Colonic mucosa (tissue), 4 donors: ENCODE data around the gene CREB3L4. TPM values are rescaled to one million over a fixed set of nuclear protein-coding genes. Genes with fewer than 3 reads are reported as not detected.

Experiments used
- DNase-seq: peaks from one replicate; pipeline ENCODE4 v3.0.0-alpha.2; 2020
- H3K27ac ChIP-seq: fragments of 200-600 bp; one replicate; pipeline ENCODE4 v1.8.0; 2021
- H3K27me3 ChIP-seq: fragments of 200-600 bp; one replicate; pipeline ENCODE4 v1.8.0; 2021
- H3K36me3 ChIP-seq: fragments of 200-600 bp; one replicate; pipeline ENCODE4 v1.8.0; 2021
- H3K4me1 ChIP-seq: fragments of 200-600 bp; one replicate; pipeline ENCODE4 v1.8.0; 2021; ENCODE audit warnings: mild to moderate bottlenecking
- H3K4me3 ChIP-seq: fragments of 200-600 bp; one replicate; pipeline ENCODE4 v1.8.0; 2021
- H3K9ac ChIP-seq, 2 donors: one replicate each; pipeline ENCODE4 v1.7.0; 2013; ENCODE audit warnings: control low read depth in 2 of 2, low read depth in 2 of 2, low read length in 2 of 2
- H3K9me3 ChIP-seq: fragments of 200-600 bp; one replicate; pipeline ENCODE4 v1.8.0; 2021
- CTCF ChIP-seq: fragments of 200-600 bp; IDR thresholded peaks from one replicate; pipeline ENCODE4 v1.8.0; 2022; ENCODE audit warnings: antibody characterized with exemption, mild to moderate bottlenecking
- intact Hi-C: fragments of 100-400 bp; cut with DNase I; formaldehyde crosslinking; loops from one replicate; pipeline ENCODE4 v1.14.1; 2022
- total RNA-seq, 2 donors: library from RNA; stranded (reverse); fragmentation: NEBNext Ultra II Directional in 1 of 2; extraction: Animal tissue kit (Norgen Biotek cat#: 25700) in 1 of 2; gene quantifications; one replicate each; pipeline ENCODE4 v1.2.1, GENCODE V29; 2021
- donor health status: healthy.
- donor health status: DM: no; HTN: no; CAD: no.
- donor health status: DM: no; HTN: no; CAD: no.

Gene CREB3L4
- total RNA-seq, 2 donors from 2014 or later, result 19.0 to 37.1 TPM

DNA sequence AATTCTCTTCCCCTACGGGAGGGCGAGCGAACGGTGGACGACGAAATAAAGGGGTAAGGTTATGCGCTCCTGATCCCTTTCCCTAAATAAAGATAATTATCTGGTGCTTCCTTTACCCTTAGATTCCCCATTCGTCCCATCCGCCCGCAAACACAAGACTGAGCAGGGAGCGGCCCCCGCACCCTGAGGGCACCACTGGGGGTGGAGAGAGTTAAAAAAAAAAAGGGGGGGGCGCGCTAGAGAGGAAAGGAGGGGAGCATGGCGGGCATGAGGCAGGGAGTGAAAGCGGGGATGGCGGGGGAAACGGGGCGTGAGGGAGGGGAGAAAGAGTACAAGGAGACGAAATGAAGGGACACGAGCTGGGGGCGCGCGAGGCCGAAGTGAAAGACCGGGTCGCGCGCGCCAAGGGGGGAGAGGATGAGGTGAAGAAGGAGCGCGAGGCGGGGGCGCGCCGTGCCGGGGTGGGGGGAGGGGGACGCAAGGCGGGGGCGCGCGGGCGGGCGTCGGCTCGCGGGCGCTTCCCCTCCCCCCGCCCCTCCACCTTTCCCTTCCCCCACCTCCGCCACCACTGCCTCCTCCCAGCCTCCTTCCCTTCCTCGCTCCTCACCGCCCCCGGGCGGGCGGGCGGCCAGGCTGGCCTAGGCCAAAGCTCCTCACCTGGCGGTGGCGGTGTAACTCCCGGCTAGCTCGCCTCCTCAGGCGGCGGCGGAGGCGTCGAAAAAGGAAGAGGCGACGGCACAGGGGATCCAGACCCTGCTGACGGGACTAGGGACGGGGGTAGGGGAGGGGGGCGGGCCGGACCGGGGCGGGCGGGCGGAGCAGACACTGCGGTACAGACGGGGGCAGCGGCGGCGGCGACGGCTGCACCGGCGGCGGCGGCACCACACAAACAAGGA lies 45.4 kb upstream of the CREB3L4 start:
- TF ChIP-seq CTCF, result no peak
- Histone ChIP-seq H3K36me3 (no peaks in the 10 kb centered on the region), H3K27me3 (no peaks in the 10 kb centered on the region), H3K9ac (peak overlapping the region; percentile 68 to 90), H3K4me1 (peaks cover 16% of the 10 kb centered on the region), H3K9me3 (no peaks in the 10 kb centered on the region), H3K27ac (peak overlapping the region; percentile 72), H3K4me3 (peak overlapping the region; percentile 67)
- intact Hi-C loops, result loop anchor here (5.0 kb wide), 1 partner anchor 65 kb away; the partner anchor contains the start of gene RAB13
- DNase-seq, result peak; percentile 65

- no peaks in the 10 kb centered on the region for H3K36me3 ChIP-seq
Measured at GRCh38 chr1:153922972-153923925, 44.5 kb upstream of the CREB3L4 start, which contains the start of gene GATAD2B. Gene GATAD2B (minus strand): TSS chr1:153922972. CDS start chr1:153828347, 94,625 bp downstream.

GRCh38 chr1:153926405-153926804 lies 41.3 kb upstream of the CREB3L4 start:
- TF ChIP-seq CTCF, result no peak
- H3K36me3 ChIP-seq, result no peaks in the 10 kb centered on the region
- H3K27ac ChIP-seq, result no peak overlapping the region
- no peak overlapping the region for H3K4me3 ChIP-seq
- H3K9me3 ChIP-seq, result no peaks in the 10 kb centered on the region
- no peak overlapping the region for H3K9ac ChIP-seq
- DNase-seq, result no peak
- H3K4me1 ChIP-seq, result peaks cover 3% of the 10 kb centered on the region
- intact Hi-C loops, result no loop called here
- H3K27me3 ChIP-seq, result no peaks in the 10 kb centered on the region

More at GRCh38 chr1:153922972-153923925, 44.5 kb upstream of the CREB3L4 start, which contains the start of gene GATAD2B:
- intact Hi-C loops, result loop anchor here (5.0 kb wide), 1 partner anchor 64 kb away; the partner anchor contains the start of gene RAB13
- no peaks in the 10 kb centered on the region for H3K9me3 ChIP-seq
- TF ChIP-seq CTCF, result no peak
- peak; percentile 99 for DNase-seq
- peak within 1 kb of the TSS; percentile 81 for H3K27ac ChIP-seq
- H3K4me1 ChIP-seq, result peaks cover 16% of the 10 kb centered on the region
- H3K9ac ChIP-seq, result peak within 1 kb of the TSS; percentile 68 to 96
- H3K27me3 ChIP-seq, result no peaks in the 10 kb centered on the region
- H3K4me3 ChIP-seq, result peak within 1 kb of the TSS; percentile 67

- H3K27ac ChIP-seq, result peak overlapping the region; percentile 12
- H3K27me3 ChIP-seq, result no peaks in the 10 kb centered on the region
Measured at GRCh38 chr1:153928245-153928644, 39.5 kb upstream of the CREB3L4 start.

More at GRCh38 chr1:153928245-153928644, 39.5 kb upstream of the CREB3L4 start:
- H3K4me1 ChIP-seq, result peaks cover 3% of the 10 kb centered on the region
- TF ChIP-seq CTCF, result no peak
- no peak overlapping the region for H3K9ac ChIP-seq
- H3K9me3 ChIP-seq, result no peaks in the 10 kb centered on the region
- intact Hi-C loops, result no loop called here
- H3K4me3 ChIP-seq, result no peak overlapping the region
- no peak for DNase-seq
- H3K36me3 ChIP-seq, result no peaks in the 10 kb centered on the region
